ENCODE results near the gene CRISPLD2.

GRCh38 chr16:84919269-84919668, 99.5 kb downstream of the CRISPLD2 start:
- TF ChIP-seq CTCF (IDR thresholded peaks at IDR 0.05; ENCODE audit: poor library complexity, severe bottlenecking) = no peak
- no peak for TF ChIP-seq RAD21 (conservative IDR thresholded peaks at IDR 0.05)
- TF ChIP-seq POLR2AphosphoS5 (IDR thresholded peaks at IDR 0.05) = no peak
- TF ChIP-seq, protein P1, sequence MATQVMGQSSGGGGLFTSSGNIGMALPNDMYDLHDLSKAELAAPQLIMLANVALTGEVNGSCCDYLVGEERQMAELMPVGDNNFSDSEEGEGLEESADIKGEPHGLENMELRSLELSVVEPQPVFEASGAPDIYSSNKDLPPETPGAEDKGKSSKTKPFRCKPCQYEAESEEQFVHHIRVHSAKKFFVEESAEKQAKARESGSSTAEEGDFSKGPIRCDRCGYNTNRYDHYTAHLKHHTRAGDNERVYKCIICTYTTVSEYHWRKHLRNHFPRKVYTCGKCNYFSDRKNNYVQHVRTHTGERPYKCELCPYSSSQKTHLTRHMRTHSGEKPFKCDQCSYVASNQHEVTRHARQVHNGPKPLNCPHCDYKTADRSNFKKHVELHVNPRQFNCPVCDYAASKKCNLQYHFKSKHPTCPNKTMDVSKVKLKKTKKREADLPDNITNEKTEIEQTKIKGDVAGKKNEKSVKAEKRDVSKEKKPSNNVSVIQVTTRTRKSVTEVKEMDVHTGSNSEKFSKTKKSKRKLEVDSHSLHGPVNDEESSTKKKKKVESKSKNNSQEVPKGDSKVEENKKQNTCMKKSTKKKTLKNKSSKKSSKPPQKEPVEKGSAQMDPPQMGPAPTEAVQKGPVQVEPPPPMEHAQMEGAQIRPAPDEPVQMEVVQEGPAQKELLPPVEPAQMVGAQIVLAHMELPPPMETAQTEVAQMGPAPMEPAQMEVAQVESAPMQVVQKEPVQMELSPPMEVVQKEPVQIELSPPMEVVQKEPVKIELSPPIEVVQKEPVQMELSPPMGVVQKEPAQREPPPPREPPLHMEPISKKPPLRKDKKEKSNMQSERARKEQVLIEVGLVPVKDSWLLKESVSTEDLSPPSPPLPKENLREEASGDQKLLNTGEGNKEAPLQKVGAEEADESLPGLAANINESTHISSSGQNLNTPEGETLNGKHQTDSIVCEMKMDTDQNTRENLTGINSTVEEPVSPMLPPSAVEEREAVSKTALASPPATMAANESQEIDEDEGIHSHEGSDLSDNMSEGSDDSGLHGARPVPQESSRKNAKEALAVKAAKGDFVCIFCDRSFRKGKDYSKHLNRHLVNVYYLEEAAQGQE (IDR thresholded peaks at IDR 0.05; ENCODE audit: borderline replicate concordance) = no peak
- no peak for TF ChIP-seq TAF1 (IDR thresholded peaks at IDR 0.05; ENCODE audit: low read depth)
